ENCODE measurements around the gene STUB1.
"Not testable (repeated sequence)": the region's sequence is repeated elsewhere in the genome, so short reads cannot be mapped to it uniquely, and the experiment has no call there.

Gene STUB1

GRCh38 chr16:680967-681745 is 946 bp downstream of the STUB1 start:
- peak; percentile 10 for DNase-seq

GRCh38 chr16:681746-682427 is 1.7 kb downstream of the STUB1 start:
- DNase-seq: no peak

GRCh38 chr16:682493-683395 is 2.5 kb downstream of the STUB1 start:
- no peak for DNase-seq

- DNase-seq: no peak
These were observed 3.3 kb downstream of the STUB1 start for GRCh38 chr16:683396-684070.

- DNase-seq: peak; percentile 89
These were observed 4.0 kb downstream of the STUB1 start, which contains the start of gene JMJD8 for GRCh38 chr16:684071-684794. JMJD8 (minus strand) TSS chr16:684334; CDS start chr16:684319, 15 bp downstream.

- no peak for DNase-seq
These were observed 4.9 kb downstream of the STUB1 start for GRCh38 chr16:684961-685696.

GRCh38 chr16:685967-686366 is 5.8 kb downstream of the STUB1 start:
- DNase-seq: no peak

- DNase-seq: no peak
These were observed 6.5 kb downstream of the STUB1 start for GRCh38 chr16:686459-687260.

GRCh38 chr16:687499-687898 is 7.3 kb downstream of the STUB1 start:
- DNase-seq: no peak

- no peak for DNase-seq
These were observed 9.1 kb downstream of the STUB1 start for GRCh38 chr16:689175-689897.

- not testable (repeated sequence) for DNase-seq
These were observed 11.0 kb downstream of the STUB1 start for GRCh38 chr16:691242-691641.

- no peak for DNase-seq
These were observed 12.3 kb downstream of the STUB1 start for GRCh38 chr16:692356-693108.

- no peak for DNase-seq
These were observed 13.2 kb downstream of the STUB1 start for GRCh38 chr16:693364-693763.

- no peak for DNase-seq
These were observed 13.6 kb downstream of the STUB1 start for GRCh38 chr16:693766-694165.

- DNase-seq: no peak
These were observed 14.1 kb downstream of the STUB1 start for GRCh38 chr16:694187-694862.

GRCh38 chr16:694863-695354 is 14.7 kb downstream of the STUB1 start:
- no peak for DNase-seq

- DNase-seq: peak; percentile 24
These were observed 15.3 kb downstream of the STUB1 start for GRCh38 chr16:695355-696089.

Data from NCI-H446 treated with DMSO at 0.1 percent for 48 hours (cell line).